ENCODE results near the gene ANK2. TPM values are rescaled to one million over a fixed set of nuclear protein-coding genes. Genes with fewer than 3 reads are reported as not detected.
A peak's percentile ranks its signal among the peaks of the same experiment; 100 is the strongest.

ANK2 gene
- total and polyA plus RNA-seq, 12 donors = 21.9 to 373 (median 298) TPM

DNA sequence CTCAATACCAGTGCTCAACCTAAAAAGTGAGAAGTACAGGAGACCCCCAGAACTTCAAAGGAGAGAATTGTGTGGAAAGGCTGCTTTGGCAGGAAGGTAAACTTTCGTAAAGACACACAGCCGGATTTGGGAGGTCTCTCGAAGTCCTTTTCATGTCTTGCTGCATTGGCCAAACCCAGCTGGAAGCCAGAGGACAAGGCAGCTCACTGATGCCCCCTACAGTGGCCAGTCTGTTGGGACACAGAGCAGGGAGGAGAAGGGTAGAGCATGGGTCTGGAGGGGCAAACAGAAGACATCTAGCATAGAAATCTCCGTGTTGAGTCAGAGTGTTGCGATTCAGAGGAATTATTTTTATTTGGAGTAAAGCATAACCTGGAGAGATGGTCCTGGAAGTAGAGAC lies 198.9 kb downstream of the ANK2 start:
- no peaks in the 10 kb centered on the region for H3K4me1 ChIP-seq
- intact Hi-C loops (cut with DNase I) = loop anchor here in 2 of 10 donors (5.0 to 10.0 kb wide), 3 partner anchors 134 to 1839 kb away; no protein-coding TSS in a partner anchor
- 86 to 91% methylated on average over 5 of the region's 5 CpGs for WGBS, 2 donors
- no peak for DNase-seq
- no peak overlapping the region for H3K27ac ChIP-seq
- ATAC-seq = peak in 1 of 8 donors; percentile 39
- TF ChIP-seq, protein P1, sequence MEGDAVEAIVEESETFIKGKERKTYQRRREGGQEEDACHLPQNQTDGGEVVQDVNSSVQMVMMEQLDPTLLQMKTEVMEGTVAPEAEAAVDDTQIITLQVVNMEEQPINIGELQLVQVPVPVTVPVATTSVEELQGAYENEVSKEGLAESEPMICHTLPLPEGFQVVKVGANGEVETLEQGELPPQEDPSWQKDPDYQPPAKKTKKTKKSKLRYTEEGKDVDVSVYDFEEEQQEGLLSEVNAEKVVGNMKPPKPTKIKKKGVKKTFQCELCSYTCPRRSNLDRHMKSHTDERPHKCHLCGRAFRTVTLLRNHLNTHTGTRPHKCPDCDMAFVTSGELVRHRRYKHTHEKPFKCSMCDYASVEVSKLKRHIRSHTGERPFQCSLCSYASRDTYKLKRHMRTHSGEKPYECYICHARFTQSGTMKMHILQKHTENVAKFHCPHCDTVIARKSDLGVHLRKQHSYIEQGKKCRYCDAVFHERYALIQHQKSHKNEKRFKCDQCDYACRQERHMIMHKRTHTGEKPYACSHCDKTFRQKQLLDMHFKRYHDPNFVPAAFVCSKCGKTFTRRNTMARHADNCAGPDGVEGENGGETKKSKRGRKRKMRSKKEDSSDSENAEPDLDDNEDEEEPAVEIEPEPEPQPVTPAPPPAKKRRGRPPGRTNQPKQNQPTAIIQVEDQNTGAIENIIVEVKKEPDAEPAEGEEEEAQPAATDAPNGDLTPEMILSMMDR (IDR thresholded peaks at IDR 0.05) = peak in 2 of 9 donors; percentile 6 to 26
- H3K4me3 ChIP-seq = no peak overlapping the region
- H3K27me3 ChIP-seq = no peaks in the 10 kb centered on the region
- no peaks in the 10 kb centered on the region for H3K9me3 ChIP-seq
- H3K36me3 ChIP-seq = peaks cover 0 to 15% (median 0%) of the 10 kb centered on the region in 9 donors

DNA sequence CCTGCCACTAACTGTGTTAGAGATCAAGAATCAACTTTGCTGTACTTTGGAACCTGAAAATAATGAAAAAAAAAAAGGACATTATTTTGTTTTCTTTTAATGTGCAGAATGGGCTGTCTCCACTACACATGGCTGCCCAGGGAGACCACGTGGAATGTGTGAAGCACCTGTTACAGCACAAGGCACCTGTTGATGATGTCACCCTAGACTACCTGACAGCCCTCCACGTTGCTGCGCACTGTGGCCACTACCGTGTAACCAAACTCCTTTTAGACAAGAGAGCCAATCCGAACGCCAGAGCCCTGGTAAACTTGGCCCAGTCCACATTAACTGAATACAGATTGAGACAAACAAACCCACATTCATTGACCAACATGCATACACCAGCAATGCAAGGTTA lies 206.2 kb downstream of the ANK2 start:
- WGBS, 2 donors = 92 to 95% methylated on average over 6 of the region's 6 CpGs
- Histone ChIP-seq H3K27ac (no peak overlapping the region), H3K27me3 (no peaks in the 10 kb centered on the region), H3K4me3 (no peak overlapping the region), H3K36me3 (peaks cover 0 to 25% (median 0%) of the 10 kb centered on the region in 9 donors), H3K9me3 (no peaks in the 10 kb centered on the region), H3K4me1 (peaks cover 0 to 4% (median 0%) of the 10 kb centered on the region in 9 donors)
- ATAC-seq (peak in 1 of 8 donors; percentile 30), DNase-seq (no peak)
- TF ChIP-seq, protein P1 (IDR thresholded peaks at IDR 0.05) = no peak
- intact Hi-C loops (cut with DNase I) = loop anchor here in 1 of 10 donors (10.0 kb wide), 1 partner anchor 151 kb away; no protein-coding TSS in a partner anchor

DNA sequence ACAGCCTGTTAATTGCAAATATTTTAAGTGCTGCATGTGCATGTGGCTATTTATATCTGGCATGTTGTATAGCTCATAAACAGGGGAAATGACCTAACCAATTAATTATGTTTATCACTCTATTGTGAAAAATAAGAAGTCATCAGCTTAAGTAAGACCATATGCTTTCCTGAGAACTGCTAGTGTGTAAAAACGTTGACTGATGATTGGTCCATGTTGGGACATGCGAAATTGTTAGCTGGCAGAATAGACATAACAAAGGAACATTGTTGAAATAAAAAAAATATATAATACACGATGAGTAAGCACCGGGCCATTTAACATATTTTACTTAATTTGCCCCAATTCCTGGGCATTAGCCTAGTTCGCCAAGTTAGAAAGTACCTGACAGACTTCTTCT lies 207.5 kb downstream of the ANK2 start:
- H3K36me3 ChIP-seq = peaks cover 0 to 23% (median 0%) of the 10 kb centered on the region in 9 donors
- H3K27ac ChIP-seq = no peak overlapping the region
- intact Hi-C loops (cut with DNase I) = loop anchor here in 1 of 10 donors (10.0 kb wide), 1 partner anchor 152 kb away; no protein-coding TSS in a partner anchor
- WGBS, 2 donors = 70 to 73% methylated on average over 5 of the region's 5 CpGs
- DNase-seq (no peak), ATAC-seq (peak in 1 of 8 donors; percentile 44)
- TF ChIP-seq, protein P1 (IDR thresholded peaks at IDR 0.05) = no peak
- H3K4me1 ChIP-seq = peaks cover 0 to 4% (median 0%) of the 10 kb centered on the region in 9 donors
- no peak overlapping the region for H3K4me3 ChIP-seq
- no peaks in the 10 kb centered on the region for H3K27me3 ChIP-seq
- H3K9me3 ChIP-seq = no peaks in the 10 kb centered on the region

DNA sequence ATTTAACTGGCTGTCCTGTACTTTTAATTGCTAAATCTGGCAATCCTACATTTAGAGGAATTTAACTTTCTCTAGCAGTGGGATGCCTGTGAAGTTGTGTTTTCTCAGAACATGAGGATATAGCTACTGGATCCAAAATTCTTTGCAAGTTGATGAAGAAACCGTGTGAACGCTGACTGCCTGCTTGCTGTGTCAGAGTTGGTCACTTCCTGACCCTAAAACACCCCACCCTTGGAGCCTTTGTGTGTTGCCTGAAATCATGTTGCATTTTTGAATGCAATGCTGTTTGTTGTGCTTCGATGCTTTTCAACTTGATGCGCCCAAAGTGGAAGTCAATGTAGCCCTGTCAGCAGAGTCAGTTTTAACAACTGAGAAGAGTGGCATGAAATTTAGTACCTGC lies 211.2 kb downstream of the ANK2 start:
- TF ChIP-seq, protein P1 (IDR thresholded peaks at IDR 0.05) = no peak
- ATAC-seq = no peak
- peaks cover 0 to 4% (median 0%) of the 10 kb centered on the region in 9 donors for H3K4me1 ChIP-seq

More for the DNA sequence above, 211.2 kb downstream of the ANK2 start:
- 84 to 87% methylated on average over 4 of the region's 4 CpGs for WGBS, 2 donors
- Histone ChIP-seq H3K9me3 (no peaks in the 10 kb centered on the region), H3K4me3 (no peak overlapping the region), H3K36me3 (peaks cover 0 to 31% (median 0%) of the 10 kb centered on the region in 9 donors), H3K27me3 (no peaks in the 10 kb centered on the region), H3K27ac (no peak overlapping the region)
- DNase-seq = no peak
- intact Hi-C loops (cut with DNase I) = no loop called here

Data from heart right ventricle (tissue), 16 donors.